Ishikawa (cell line): ENCODE data around the gene TUBA4A.

Experiments
- CEBPB ChIP-seq: IDR thresholded peaks from 2 replicates; pipeline ENCODE4 v1.6.1; 2012
- EGR1 ChIP-seq: IDR thresholded peaks from 2 replicates; pipeline ENCODE4 v1.6.1; 2012
- NFIC ChIP-seq: IDR thresholded peaks from 2 replicates; pipeline ENCODE4 v1.6.1; 2012
- RAD21 ChIP-seq: IDR thresholded peaks from 2 replicates; pipeline ENCODE4 v1.6.1; 2012; ENCODE audit warnings: low read depth
- TF ChIP-seq, protein P1 (sequence below): IDR thresholded peaks from 2 replicates; pipeline ENCODE4 v1.6.1; 2012
- TF ChIP-seq, protein P2 (sequence below): IDR thresholded peaks from 2 replicates; pipeline ENCODE4 v1.6.1; 2012; ENCODE audit warnings: low read depth, mild to moderate bottlenecking
- TF ChIP-seq, protein P3 (sequence below): IDR thresholded peaks from 2 replicates; pipeline ENCODE4 v1.6.1; 2012

DNA sequence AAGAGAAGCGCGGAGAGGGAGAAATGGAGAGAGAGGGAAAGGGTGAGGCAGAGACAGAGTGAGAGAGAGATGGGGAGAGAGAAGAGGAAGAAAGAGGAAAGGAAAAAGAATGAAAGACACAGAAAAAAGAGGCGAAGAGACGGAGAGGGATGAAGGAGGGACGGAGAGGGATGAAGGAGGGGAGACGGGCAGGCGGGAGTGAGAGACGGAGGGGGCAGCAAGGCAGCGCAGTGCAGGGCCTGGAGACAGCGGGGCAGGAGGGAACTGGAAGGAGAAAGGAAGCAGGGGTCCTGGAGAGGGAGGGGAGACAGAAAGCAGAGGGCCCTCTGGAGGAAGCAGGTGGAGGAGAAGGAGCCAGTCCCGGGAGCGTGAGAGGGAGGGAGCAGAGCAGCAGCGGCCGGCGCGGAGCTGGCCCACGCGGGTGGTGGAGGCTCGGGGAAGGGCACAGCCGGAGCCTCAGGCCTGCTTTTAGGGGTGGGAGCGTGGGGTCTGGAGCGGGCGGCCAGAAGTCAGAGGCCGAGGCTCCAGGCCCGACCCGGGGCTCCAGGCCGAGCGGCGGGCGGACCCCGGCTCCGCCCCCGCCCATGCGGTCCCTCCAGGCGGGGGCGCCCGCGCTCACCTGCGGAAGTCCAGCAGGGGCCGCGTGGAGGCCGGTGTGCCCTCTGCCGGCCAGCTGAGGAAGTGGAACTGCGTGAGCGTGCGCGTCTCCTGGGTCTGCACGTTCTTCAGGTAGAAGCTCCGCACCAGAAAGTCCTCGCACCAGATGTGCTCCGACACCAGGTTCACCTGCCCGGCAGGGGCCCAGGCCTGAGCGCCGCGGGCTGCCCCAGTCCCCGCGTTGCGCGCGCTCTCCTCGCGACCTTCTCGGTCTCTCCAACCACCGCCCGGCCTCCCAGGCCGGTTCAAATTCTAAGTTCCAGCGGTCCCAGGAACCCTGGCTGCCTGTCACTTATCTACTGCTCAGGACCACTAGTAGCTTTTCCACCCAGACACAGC, 40.9 kb upstream of the TUBA4A start:
- TF ChIP-seq, protein P1, sequence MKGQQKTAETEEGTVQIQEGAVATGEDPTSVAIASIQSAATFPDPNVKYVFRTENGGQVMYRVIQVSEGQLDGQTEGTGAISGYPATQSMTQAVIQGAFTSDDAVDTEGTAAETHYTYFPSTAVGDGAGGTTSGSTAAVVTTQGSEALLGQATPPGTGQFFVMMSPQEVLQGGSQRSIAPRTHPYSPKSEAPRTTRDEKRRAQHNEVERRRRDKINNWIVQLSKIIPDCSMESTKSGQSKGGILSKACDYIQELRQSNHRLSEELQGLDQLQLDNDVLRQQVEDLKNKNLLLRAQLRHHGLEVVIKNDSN, result peak; percentile 20; the same call in 1 of the 2 replicates
- TF ChIP-seq EGR1, result peak; percentile 78; the same call in 1 of the 2 replicates
- TF ChIP-seq, protein P2, sequence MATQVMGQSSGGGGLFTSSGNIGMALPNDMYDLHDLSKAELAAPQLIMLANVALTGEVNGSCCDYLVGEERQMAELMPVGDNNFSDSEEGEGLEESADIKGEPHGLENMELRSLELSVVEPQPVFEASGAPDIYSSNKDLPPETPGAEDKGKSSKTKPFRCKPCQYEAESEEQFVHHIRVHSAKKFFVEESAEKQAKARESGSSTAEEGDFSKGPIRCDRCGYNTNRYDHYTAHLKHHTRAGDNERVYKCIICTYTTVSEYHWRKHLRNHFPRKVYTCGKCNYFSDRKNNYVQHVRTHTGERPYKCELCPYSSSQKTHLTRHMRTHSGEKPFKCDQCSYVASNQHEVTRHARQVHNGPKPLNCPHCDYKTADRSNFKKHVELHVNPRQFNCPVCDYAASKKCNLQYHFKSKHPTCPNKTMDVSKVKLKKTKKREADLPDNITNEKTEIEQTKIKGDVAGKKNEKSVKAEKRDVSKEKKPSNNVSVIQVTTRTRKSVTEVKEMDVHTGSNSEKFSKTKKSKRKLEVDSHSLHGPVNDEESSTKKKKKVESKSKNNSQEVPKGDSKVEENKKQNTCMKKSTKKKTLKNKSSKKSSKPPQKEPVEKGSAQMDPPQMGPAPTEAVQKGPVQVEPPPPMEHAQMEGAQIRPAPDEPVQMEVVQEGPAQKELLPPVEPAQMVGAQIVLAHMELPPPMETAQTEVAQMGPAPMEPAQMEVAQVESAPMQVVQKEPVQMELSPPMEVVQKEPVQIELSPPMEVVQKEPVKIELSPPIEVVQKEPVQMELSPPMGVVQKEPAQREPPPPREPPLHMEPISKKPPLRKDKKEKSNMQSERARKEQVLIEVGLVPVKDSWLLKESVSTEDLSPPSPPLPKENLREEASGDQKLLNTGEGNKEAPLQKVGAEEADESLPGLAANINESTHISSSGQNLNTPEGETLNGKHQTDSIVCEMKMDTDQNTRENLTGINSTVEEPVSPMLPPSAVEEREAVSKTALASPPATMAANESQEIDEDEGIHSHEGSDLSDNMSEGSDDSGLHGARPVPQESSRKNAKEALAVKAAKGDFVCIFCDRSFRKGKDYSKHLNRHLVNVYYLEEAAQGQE, result no peak
- no peak for TF ChIP-seq CEBPB
- TF ChIP-seq, protein P3, sequence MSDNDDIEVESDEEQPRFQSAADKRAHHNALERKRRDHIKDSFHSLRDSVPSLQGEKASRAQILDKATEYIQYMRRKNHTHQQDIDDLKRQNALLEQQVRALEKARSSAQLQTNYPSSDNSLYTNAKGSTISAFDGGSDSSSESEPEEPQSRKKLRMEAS, result peak; percentile 96
- TF ChIP-seq RAD21, result peak; percentile 78
- TF ChIP-seq NFIC, result no peak
